HG02943 (cell line): ENCODE results near the gene KIAA0232.
"Not testable (repeated sequence)": the region's sequence is repeated elsewhere in the genome, so short reads cannot be mapped to it uniquely, and the experiment has no call there.

Experiments used
- ATAC-seq: cut with Tn5 transposase; IDR thresholded peaks from one replicate; pipeline ENCODE4 v1.9.1; 2021; ENCODE audit warnings: mild to moderate bottlenecking, low read depth, moderate library complexity; ENCODE audit not compliant: unreplicated experiment

The KIAA0232 gene

DNA sequence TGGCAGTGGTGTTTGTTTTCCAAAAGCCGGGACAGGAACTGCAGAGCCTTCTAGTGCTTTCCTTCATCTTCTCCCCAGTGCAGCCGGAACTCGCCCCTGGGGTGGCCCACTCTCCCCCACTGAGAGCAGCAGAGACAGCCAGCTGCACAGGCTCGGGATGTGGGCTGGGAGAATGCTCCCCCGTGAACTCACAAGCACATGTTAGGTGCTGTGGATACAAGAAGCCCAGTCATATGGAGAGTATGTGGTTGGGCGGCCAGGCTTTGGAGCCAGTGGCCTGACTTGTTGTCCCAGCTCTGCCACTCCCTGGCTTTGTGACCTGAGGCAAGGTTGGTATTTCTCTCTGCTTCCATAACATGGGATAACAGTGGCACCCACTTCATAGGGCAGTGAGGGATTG lies 9.4 kb upstream of the KIAA0232 start:
- no peak for ATAC-seq

- ATAC-seq, result no peak
Measured at GRCh38 chr4:6773616-6774540, 8.6 kb upstream of the KIAA0232 start.

- ATAC-seq, result no peak
Measured at GRCh38 chr4:6775746-6776145, 6.8 kb upstream of the KIAA0232 start.

DNA sequence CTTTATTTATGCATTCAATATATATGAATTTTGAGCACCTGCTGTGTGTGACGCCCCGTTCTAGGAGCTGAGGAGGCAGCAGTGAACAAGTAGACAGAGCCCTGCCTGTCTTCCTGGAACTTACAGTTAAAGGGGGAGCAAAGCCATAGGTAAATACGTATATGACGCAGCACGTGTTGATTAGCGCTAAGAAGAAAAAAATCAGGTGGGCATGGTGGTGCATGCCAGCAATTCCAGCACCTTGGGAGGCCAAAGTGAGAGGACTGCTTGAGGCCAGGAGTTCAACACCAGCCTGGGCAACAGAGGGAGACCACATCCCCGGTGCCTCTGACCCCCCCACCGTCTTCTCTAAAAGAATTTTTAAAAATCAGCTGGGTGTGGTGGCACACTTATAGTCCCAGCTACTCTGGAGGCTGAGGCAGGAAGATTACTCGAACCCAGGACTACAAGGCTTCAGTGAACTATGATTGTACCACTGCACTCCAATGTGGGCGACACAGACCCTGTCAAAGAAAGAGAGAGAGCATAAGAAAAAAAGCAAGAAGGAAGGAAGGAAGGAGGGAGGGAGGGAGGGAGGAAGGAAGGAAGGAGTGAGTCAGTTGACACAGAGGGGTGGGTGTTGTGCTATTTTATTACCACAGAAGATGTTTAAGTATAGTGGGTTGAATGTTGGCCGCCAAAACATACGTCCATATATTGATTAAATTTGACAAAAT lies 5.4 kb upstream of the KIAA0232 start:
- no peak for ATAC-seq

- ATAC-seq, result no peak
Measured at GRCh38 chr4:6777636-6778281, 4.8 kb upstream of the KIAA0232 start.

DNA sequence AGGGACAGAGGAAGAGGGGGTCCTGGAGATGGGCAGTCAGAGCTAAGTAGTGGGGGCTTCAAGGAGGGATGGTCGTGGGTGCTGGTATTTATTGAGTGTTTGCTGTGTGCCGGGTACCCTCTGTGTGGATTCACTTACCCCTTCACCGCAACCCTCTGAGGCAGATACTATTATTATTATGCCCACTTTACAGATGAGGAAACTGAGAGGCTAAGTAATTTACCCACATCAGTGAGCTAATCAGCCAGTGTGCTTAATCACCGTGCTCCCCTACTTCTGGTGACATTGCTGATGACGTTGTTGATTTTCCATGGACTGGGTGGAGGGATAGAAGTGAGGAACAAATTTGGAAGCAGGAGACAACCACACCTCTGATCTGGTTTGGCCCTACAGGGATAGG lies 4.1 kb upstream of the KIAA0232 start:
- no peak for ATAC-seq

- no peak for ATAC-seq
Measured at GRCh38 chr4:6779667-6780565, 2.6 kb upstream of the KIAA0232 start.

- ATAC-seq, result no peak
Measured at GRCh38 chr4:6781113-6781512, 1.4 kb upstream of the KIAA0232 start.

GRCh38 chr4:6781561-6781960 lies 966 bp upstream of the KIAA0232 start:
- ATAC-seq, result no peak

- ATAC-seq, result no peak
Measured at GRCh38 chr4:6782846-6783110, 251 bp downstream of the KIAA0232 start.

- peak; percentile 56 for ATAC-seq
Measured at GRCh38 chr4:6783111-6783981, 819 bp downstream of the KIAA0232 start.

DNA sequence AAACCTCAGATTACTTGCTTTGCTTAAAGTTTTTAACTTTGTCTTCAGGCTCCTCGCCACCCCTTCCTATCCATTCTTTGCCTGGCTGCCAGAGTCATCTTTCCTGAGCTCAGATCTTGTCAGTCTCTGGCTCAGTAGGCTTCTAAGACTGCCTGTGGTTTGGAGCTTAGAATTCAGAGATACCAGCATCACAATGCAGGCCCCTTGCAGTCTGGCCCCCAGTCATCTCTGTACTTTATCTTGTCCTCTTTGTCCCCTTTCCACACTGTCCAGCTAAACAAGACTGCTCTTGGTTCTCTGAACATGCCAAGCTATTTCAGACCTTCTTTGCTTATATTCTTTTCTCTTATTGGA lies 3.0 kb downstream of the KIAA0232 start:
- no peak for ATAC-seq

DNA sequence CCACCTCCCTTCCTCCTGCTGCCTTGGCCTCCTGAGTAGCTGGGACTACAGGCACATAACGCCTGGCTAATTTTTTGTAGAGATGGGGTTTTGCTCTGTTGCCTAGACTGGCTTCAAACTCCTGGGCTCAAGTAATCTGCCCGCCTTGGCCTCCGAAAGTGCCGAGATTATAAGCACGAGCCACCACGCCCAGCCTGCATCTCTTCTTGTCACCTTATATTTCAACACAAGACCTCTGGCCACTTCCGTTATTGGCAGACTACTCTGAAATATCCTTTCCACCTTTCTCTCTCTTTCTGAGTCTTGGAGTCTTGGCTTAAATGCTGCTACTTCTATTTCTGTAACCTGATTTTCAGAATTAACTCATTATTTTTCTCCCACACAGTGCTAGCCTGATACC lies 5.6 kb downstream of the KIAA0232 start:
- ATAC-seq, result no peak

- not testable (repeated sequence) for ATAC-seq
Measured at GRCh38 chr4:6791245-6791644, 8.7 kb downstream of the KIAA0232 start.

DNA sequence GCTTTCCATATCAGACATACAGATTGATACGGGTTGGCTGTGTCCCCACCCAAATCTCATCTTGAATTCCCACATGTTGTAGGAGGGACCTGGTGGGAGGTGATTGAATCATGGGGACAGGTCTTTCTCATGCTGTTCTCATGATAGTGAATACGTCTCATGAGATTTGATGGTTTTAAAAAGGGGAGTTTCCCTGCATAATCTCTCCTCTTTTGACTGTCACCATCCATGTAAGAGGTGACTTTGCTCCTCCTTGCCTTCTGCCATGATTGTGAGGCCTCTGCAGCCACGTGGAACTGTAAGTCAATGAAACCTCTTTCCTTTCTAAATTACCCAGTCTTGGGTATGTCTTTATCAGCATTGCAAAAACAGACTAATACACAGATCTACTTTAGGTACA lies 9.3 kb downstream of the KIAA0232 start:
- ATAC-seq, result not testable (repeated sequence)

- ATAC-seq, result no peak
Measured at GRCh38 chr4:6794189-6794588, 11.7 kb downstream of the KIAA0232 start.

DNA sequence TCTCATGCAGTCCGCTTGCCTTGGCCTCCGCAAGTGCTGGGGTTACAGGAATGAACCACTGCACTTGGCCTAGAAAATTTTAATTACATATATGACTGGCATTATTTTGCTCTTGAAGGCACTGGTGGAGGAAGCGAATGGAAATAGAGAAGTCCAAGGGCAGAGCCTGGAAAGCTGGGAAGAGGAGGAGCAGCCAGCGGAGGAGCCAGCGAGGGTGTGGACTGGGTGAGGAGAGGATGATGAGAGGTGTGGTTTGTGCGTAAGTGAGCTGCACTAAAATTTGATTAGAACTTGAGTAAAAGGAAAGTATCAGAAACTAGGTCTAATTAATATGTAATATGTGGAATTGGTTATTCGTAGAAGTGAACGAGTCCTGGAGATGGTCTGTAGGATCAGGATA lies 13.3 kb downstream of the KIAA0232 start:
- no peak for ATAC-seq

- ATAC-seq, result not testable (repeated sequence)
Measured at GRCh38 chr4:6797368-6797767, 14.8 kb downstream of the KIAA0232 start.

DNA sequence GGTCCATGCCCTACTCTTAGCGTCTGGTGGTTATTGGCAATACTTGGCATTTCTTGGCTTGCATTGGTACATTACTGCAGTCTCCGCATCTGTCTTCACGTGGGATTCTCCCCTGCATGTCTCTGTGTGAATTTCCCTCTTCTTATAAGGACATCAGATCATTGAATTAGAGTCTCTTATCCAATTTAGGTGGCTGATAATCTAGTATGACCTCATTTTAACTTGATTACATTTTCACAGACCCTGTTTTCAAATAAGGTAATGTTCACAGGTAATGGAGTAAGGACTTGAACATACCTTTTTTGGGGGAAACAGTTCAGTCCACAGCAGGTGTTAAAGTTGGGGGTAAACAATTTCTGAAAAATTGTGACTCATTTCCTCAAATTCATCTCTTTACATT lies 16.6 kb downstream of the KIAA0232 start:
- ATAC-seq, result no peak

DNA sequence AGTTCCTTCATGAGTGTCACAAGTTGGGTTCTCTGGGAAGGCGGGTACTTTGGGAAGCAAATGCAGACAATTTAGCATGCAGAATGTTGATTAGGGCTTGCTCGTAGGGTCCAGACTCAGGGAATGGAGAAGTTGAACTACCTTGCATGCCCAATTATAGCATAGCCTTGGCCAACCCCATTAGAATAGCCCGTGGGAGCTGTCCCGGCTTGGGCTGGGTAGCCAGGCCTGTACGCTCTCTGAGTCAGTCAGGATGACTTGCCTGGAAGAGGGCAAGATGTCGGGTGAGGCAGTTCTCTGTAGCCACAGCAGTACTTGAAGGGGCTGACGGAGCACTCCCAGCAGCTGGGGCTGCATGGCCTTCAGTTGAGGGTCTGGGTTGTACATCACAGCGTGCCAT lies 19.5 kb downstream of the KIAA0232 start:
- ATAC-seq, result no peak
